Kidney glomerular epithelial cell (primary cell): ENCODE results near the gene GOSR1.
A peak's percentile ranks its signal among the peaks of the same experiment; 100 is the strongest.
"Not testable (repeated sequence)": the region's sequence is repeated elsewhere in the genome, so short reads cannot be mapped to it uniquely, and the experiment has no call there.

ENCODE experiments used
- DNase-seq: peaks from one replicate; lab custom pipeline; 2025; lab: John Stamatoyannopoulos, UW

GOSR1 gene

DNA sequence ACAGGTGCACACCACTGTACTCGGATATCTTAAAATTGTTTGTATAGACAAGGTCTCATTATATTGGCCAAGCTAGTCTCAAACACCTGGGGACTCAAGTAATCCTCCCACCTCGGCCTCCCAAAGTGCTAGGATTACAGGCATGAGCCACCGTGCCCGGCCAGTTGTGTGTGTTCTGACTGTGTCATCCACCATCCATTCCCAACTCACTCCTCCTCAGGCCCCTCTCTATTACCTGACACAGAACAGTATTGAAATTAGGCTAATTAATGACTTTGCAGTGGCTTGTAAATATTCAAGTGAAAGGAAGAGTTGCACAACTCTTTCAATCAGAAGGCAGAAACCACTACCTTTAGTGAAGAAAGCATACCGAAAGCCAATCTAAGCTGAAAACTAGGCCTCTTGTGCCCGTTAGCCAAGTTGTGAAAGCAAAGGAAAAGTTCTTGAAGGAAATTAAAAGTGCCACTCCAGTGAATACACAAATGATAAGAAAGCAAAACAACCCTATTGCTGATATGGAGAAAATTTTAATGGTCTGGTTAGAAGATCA is 28.7 kb downstream of the GOSR1 start:
- DNase-seq = no peak

DNA sequence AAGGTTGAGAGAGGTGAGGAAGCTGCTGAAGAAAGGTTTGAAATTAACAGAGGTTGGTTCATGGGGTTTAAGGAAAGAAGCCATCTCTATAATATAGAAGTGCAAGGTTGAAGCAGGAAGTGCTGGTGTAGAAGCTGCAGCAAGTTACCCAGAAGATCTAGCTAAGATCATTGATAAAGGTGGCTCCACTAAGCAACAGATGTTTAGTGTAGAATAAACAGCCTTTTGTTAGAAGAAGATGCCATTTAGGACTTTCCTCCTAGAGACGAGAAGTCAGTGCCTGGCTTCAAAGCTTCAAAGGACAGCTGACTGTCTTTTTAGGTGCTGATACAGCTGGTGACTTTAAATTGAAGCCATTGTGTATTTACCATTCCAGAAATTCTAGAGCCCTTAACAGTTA is 29.3 kb downstream of the GOSR1 start:
- no peak for DNase-seq

DNA sequence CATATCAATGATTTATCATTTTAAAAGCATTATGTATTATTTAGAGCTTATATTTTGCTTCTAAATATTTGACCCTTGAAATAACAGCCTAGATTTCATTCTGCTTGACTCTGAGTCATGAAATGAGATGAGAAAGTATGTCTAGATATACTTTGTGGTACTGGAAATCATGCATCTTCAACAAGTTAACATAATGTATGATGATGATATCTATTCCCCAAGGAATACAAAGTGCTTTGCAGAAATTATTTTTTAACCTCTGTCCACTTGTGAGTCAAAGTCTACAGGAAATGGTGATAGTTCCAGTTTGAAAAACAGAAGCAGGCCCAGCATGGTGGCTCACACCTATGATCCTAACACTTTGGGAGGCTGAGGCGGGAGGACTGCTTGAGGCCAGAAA is 36.1 kb downstream of the GOSR1 start:
- DNase-seq = no peak

DNA sequence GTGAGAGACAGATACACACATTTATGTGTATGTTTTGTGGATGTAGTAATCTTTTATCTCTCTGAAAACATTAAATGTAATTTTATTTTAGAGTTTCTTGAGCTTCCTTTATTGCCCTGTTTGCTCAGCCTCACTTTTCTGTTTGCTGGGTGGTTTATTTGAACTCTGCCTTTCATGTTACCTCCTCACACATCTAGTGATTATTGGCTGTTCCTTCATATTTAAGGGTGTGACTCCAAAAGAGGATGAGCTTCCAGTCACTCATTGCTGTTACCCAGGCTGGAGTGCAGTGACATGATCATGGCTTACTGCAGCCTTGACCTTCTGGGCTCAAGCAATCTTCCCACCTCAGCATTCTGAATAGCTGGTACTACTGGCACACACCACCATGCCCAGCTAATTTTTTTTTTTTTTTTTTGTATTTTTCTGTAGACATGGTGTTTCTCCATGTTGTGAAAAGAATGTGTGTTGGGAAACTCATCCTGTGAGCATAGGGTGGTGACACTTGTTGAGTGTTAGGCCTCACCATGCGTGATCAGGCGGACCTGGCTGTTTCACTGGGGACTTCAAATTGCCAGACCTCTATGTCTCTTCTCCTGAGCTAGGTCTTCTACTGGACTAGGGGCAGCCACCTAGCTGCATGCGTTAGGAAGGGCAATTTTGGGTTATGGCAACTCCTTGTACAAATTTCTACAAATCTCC is 37.8 kb downstream of the GOSR1 start:
- no peak for DNase-seq

DNA sequence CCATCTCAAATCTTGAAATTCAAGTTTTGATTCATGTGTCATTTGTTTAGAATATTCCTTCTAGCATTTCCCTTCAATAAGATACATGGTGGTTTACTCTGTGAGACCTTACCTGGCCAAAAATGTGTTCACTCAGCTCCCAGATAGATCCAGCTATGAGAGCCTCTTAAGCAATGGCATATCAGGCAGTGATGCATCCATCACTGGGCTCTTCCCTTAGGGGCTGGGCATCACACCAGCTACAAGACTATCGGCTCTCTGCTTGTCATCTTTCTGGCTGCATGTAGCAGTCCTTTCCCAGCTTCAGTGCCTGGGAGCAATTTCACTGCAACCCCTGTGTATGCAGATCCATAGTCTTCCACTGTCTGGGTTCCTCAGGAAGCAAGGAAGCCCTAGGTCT is 40.6 kb downstream of the GOSR1 start:
- DNase-seq = no peak

DNA sequence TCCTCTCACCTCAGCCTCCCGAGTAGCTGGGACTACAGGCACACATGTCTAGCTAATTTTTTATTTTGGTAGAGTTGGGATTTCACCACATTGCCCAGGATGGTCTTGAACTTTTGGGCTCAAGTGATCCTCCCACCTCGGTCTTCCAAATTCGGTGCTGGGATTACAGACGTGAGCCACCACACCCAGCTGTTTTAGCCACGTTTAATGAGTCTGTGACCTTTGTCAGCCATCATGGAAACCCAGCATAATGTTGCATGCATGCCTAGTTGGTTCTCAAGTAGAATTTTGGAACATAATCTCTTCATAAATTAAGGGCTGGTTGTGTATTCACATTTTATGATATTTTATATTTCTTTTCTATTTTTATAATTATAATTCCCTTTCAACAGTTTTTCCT is 42.0 kb downstream of the GOSR1 start:
- no peak for DNase-seq

DNA sequence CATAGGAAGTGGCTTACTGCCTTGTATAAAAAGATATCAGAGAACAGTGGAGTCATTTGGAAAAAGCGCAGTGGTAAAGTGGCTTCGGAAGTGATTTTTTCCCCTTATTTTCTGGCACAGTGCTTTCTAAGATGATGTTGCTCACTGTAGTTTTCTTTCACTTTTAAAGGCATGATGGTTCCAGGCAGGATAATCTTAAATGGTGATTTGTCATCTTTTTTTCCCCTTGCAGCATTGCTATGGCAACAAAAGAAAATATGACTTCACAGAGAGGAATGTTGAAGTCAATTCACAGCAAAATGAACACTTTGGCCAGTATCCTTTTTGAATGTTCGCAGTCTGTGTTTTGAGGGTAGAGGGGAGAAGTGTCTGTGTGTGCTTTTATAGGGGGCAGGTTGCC is 42.5 kb downstream of the GOSR1 start:
- peak; percentile 66 for DNase-seq

DNA sequence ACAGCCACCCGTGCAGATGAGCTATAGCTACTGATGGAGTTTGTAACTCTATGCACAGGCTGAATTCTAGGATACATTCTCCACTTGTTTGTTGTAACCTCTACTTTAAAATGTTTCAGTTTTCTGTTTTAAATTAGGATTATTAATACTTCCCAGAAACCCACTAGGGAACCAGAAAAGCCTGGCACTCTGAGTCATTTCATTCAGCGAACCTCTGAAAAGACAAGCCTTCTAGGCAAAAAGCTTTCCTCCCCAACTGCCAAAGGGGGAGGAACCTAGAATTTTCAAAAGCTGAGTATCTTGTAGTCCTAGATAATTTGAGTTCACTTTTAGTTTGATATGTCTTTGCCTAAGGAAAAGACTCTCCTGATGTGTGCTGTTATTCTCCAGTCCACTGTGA is 43.2 kb downstream of the GOSR1 start:
- DNase-seq = no peak

DNA sequence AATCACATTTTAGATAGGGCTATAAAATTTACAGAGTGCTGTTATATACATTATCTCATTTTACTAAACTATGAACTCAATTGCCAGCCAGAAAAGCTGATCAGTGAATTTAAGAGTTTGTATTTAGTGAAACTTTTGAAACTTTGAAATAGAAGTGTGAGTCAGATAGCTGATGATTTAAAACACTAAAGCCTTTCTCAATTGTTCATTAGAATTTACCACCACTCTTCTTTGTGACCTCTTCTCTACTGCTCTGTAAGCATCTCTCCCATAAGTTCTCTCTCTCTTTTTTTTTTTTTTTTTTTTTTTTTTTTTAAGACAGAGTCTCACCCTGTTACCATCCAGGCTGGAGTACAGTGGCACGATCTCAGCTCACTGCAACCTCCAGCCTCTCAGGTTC is 43.7 kb downstream of the GOSR1 start:
- no peak for DNase-seq

DNA sequence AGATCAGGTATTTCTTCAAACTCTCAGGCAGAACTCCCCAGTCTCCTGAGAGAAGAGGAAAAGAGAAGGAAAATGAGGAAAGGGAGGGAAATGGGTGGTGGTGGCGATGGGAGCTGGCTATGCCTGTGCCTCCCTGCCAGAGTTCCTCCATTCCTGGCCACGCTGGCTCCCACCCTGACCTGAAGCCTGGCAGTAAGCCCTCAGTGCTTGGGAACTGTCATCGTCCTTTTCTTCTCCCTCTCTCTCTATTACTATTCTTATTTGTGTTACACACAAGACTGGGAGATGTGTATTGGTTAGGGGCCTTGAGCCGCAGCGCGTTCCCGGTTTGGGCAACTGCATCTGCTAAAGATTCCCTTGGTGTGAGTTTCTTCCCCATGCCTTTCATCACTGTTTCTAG is 44.6 kb downstream of the GOSR1 start:
- DNase-seq = no peak

DNA sequence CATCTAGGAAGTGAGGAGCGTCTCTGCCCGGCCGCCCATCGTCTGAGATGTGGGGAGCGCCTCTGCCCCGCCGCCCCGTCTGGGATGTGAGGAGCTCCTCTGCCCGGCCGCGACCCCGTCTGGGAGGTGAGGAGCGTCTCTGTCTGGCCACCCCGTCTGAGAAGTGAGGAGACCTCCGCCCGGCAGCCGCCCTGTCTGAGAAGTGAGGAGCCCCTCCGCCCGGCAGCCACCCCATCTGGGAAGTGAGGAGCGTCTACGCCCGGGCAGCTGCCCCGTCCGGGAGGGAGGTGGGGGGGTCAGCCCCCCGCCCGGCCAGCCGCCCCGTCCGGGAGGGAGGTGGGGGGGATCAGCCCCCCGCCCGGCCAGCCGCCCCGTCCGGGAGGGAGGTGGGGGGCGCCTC is 46.0 kb downstream of the GOSR1 start:
- not testable (repeated sequence) for DNase-seq

DNA sequence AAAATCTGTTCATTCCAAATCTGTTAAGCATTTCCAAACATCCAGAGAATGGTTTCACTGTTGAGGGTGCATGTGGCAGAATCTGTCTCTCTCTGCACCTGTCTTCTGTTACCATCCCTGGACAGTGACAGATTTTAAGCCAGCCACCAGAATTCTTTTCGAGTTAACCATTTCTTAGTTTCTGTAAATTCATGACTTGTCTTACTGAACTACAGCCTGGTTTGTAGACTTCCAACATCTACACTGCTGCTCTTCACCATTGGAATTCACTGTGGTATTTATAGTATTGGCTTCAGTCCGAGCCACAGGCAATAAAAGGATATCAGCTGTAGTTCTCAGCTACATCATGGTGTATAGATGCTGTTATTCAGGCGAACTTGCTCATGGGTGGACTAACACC is 47.6 kb downstream of the GOSR1 start:
- no peak for DNase-seq

DNA sequence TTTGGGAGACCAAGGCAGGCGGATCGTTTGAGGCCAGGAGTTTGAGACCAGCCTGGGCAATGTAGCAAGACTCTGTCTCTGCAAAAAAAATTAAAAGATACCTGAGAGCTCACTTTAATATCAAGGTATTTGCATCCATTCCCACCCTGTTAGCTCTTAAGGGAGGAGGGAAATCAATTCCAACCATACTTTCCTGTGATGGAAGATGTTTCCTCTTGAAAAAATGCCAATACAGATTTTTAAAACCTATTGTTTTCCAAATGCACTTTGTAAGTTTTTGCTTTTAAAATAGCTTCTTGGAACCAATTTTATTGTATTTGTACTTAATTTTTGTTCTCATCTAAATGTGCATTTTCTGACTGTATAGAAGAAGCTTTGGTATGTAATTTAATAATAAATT is 49.2 kb downstream of the GOSR1 start:
- DNase-seq = no peak

DNA sequence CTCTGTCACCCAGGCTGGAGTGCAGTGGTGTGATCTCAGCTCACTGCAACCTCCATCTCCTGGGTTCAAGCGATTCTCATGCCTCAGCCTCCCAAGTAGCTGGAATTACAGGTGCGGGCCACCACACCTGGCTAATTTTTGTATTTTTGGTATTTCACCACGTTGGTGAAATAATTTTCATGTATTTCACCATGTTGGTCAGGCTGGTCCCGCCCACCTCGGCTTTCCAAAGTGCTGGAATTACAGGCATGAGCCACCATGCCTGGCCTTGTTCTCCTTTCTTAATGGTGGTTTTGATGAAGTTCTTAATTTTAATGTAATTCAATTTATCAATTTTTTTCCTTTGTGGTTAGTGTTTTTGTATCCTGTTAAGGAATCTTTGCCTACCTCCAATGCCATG is 51.5 kb downstream of the GOSR1 start:
- not testable (repeated sequence) for DNase-seq

DNA sequence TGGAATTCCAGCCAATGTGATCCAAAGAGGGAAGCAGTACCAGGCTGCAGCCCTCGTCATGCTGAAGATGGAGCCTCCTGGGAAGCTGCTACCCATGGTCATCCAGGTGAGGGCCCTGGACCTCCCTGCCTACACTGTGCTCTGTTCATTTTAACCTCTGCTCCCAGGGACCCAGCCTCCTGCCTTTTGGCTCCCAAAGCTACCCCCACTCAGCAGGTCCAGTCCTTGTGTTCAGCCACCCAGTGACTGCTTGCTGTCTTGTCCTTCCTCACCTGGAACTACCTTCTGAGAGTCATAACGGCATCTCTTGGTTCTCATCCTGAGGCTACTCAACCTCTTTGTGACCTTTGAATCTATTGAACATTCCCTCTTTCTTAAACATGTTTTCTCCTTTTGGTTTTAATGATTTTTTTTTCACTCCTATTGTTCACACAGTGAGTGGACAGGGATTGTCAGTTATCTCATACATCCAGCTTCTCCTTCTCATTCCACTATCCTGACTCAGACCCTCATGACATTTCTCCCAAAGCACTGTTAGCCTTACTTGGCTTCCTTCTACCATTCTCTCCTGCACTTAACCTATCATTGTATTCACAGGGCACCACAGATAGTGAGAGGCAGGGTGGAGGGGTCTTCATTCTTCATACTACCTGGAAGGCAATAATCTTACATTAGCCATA is 53.3 kb downstream of the GOSR1 start:
- peak; percentile 63 for DNase-seq

DNA sequence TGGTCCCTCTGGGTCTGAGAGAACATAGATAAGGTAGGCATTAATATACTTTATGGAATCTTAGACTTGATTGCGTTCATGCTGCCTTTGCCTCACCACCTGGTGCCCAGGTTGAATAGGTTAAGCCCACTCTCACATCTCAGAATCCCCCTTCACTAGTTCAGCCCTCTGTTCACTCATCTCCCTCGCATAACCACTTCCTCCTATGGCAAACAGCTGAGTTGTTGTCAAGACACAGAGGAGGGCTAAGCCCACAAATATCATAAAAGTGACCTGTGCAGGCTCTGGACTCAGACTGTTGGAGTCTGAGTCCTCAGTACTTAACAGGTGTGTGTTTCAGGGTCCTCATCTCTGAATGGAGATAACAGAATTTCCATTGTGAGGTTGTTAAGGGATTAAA is 55.7 kb downstream of the GOSR1 start:
- DNase-seq = no peak

DNA sequence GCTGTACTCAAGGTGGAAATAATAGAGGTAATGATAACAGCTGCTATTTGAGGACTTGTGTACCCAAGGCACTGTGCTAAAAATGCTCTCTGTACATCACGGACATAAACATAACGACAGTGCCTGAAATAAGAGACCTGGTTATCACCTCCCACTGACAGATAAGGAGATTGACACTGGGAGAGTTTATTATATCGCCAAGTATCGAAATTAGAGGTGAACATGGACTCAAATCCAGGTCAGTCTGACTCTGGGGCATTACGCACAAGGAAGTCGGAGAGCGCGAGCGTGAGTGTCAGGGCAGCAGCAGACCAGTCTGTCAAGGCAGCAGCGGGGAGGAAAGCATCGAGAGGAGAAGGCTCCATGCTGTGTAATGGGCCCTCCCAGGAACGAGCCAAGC is 57.1 kb downstream of the GOSR1 start:
- no peak for DNase-seq

DNA sequence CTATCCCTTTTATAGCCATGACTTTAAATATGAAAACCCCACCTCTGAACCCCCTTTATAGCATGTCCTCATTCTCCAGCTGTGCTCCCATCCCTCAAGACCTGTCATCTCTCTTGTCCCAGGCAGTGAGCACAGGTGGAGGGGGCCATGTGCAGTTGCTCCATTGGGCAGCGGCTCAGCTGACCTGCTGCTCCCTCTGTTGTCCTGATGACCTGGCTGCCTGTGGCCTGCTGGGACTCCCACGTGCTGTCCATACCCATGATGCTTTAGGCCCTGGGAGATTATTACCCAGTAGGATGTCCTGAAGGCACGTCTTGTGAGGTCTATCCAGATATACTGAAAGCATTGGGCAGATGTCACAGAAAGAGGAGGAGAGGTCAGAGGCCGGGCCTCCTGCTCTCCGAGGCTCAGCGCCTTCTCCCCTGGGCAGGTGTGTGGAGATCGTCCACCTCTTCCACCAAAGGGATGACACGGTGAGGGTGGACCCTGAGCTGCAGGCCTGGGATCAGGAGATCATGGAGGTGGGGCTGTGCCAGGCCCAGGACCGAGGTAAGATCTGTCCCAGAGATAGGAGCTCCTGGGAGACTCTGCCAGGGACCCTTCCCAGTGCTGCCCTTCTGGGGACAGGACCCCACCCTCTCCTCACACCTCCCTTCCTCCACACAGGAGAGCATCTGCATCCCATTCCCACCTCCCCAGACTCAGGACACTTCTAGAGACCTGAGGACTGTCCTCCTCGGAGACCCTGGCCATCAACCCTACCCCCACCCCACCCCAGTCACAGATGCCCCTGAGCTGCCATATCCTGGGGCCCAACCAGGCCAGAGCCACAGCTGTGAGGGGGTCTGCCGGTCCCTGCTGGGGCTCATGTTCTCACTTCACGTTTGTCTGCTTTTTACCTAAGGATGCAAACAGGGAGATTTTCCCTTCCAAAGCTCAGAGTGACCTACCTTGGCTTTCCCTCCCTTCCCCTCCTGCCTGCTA is 58.0 kb downstream of the GOSR1 start:
- no peak for DNase-seq

DNA sequence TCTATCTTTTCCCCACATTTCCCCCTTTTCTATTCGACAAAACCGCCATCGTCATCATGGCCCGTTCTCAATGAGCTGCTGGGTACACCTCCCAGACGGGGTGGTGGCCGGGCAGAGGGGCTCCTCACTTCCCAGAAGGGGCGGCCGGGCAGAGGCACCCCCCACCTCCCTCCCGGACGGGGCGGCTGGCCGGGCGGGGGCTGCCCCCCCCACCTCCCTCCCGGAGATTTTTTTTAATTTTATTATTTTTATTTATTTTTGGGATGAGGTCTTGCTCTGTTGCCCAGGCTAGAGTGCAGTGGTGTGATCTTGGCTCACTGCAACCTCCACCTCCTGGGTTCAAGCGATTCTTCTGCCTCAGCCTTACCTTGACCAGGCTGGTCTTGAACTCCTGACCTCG is 59.6 kb downstream of the GOSR1 start:
- DNase-seq = not testable (repeated sequence)

DNA sequence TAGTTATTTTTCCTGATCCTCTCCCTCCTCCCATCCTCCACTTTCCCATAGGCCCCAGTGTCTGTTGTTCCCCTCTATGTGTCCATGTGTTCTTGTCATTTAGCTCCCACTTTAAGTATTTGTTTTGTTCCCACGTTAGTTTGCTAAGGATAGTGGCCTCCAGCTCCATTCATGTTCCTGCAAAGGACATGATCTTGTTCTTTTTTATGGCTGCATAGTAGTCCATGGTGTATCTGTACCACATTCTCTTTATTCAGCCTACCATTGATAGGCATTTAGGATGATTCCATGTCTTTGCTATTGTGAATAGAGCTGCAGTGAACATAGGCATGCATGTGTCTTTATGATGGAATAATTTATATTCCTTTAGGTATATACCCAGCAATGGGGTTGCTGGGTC is 60.5 kb downstream of the GOSR1 start:
- not testable (repeated sequence) for DNase-seq

DNA sequence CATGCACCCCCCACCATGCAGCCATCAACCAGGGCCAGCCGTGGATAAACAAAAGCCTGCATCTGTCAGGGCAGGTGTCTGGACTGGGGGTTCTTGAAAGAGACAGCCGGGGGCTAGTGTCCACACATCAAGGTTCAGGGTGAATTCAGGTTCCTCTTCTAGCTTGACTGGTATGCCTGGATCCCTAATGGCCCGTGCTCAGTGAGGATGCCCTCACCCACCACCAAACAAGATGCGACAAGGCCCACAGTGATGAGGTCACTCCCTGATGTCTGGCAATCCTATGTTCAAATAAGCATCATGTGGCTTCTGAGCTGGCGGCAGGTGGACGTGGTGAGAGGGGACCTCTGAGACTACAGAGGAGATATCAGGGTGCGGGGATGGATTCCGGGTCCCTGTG is 64.6 kb downstream of the GOSR1 start:
- no peak for DNase-seq

DNA sequence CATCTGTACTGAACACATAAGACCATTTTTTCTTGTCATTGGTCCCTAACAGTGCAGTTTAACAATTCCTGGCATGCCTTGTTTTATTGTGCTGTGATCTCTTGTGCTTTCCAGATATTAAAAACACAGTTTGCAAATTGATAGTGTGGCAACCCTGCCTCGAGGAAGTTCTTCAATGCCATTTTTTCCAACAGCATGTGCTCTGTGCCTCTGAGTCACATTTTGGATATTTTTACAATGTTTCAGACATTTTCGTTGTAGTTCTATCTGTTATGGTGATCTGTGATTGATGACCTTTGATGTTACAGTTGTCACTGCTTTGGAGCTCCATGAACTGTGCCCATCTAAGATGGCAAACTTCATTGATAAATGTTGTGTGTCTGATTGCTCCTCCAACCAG is 66.2 kb downstream of the GOSR1 start:
- no peak for DNase-seq

DNA sequence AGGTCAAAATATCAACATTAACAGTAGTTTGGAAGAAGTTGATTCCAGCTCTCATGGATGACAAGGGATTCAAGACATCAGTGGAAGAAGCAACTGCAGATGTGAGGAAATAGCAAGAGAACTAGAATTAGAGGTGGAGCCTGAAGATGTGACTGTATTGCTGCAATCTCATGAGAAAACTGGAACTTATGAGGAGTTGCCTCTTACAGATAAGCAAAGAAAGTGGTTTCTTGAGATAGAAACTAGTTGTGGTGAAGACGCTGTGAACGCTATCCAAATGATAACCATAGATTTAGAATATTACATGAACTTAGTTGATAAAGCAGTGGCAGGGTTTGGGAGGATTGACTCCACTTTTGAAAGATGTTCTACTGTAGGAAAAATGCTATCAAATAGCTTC is 67.8 kb downstream of the GOSR1 start:
- no peak for DNase-seq
